SK-N-SH (cell line): ENCODE data around the gene DHRS4. TPM values are rescaled to one million over a fixed set of nuclear protein-coding genes. Genes with fewer than 3 reads are reported as not detected.
"Not testable (repeated sequence)": the region's sequence is repeated elsewhere in the genome, so short reads cannot be mapped to it uniquely, and the experiment has no call there.

ENCODE experiments used
- CTCF ChIA-PET: fragments of 300-600, 350-600 bp; formaldehyde crosslinking; extraction: SDS; loops from one replicate; lab custom pipeline; 2021; lab: Yijun Ruan, JAX
- POLR2A ChIA-PET: fragments of 350-600 bp; sonication (Branson Sonifier 250); formaldehyde crosslinking; extraction: SDS; loops from one replicate; lab custom pipeline; 2020; ENCODE audit warnings: antibody characterized with exemption, inconsistent platforms; lab: Yijun Ruan, JAX
- DNase-seq: peaks from one replicate; pipeline ENCODE4 v3.0.0; 2012
- H2AFZ ChIP-seq: fragments of 200-600 bp; sonication (generic); 2 replicates; pipeline ENCODE4 v1.8.1; 2016; ENCODE audit warnings: antibody characterized with exemption, mild to moderate bottlenecking, low read depth
- H3F3A ChIP-seq: fragments of 200-600 bp; sonication (generic); replicated peaks from 2 replicates; pipeline ENCODE3; 2016; ENCODE audit warnings: antibody characterized with exemption, mild to moderate bottlenecking; ENCODE audit not compliant: insufficient read depth
- H3K27ac ChIP-seq, 2 experiments: fragments of 200-500 bp in 1 of 2; fragments of 200-600 bp in 1 of 2; sonication (Bioruptor generic) in 1 of 2; sonication (generic), shearing (Covaris generic) in 1 of 2; 2 replicates each; pipeline versions ENCODE4 v1.5.1 to v1.6.1; 2014 to 2016; ENCODE audit warnings: low read depth in 2 of 2, inconsistent platforms in 1 of 2, low read length in 1 of 2, mild to moderate bottlenecking in 1 of 2, mixed read lengths in 1 of 2
- H3K27me3 ChIP-seq: fragments of 200-600 bp; sonication (generic), shearing (Covaris generic); 2 replicates; pipeline ENCODE4 v1.6.1; 2016; ENCODE audit warnings: mixed run types; ENCODE audit not compliant: insufficient read depth
- H3K36me3 ChIP-seq, 2 experiments: fragments of 200-500 bp in 1 of 2; fragments of 200-600 bp in 1 of 2; sonication (Bioruptor generic) in 1 of 2; sonication (generic) in 1 of 2; replicated peaks in 1 of 2; 2 replicates each; pipeline versions ENCODE3 to v1.5.1; 2014 to 2016; ENCODE audit warnings: low read length in 1 of 2, mild to moderate bottlenecking in 1 of 2; ENCODE audit not compliant: insufficient read depth in 2 of 2, control insufficient read depth in 1 of 2
- H3K4me1 ChIP-seq, 2 experiments: fragments of 200-500 bp in 1 of 2; fragments of 200-600 bp in 1 of 2; sonication (Bioruptor generic) in 1 of 2; sonication (generic), shearing (Covaris generic) in 1 of 2; 2 replicates each; pipeline versions ENCODE4 v1.5.1 to v1.6.1; 2014 to 2016; ENCODE audit warnings: low read depth in 1 of 2, low read length in 1 of 2, mixed run types in 1 of 2; ENCODE audit not compliant: insufficient read depth in 2 of 2, control insufficient read depth in 1 of 2
- H3K4me2 ChIP-seq: fragments of 200-600 bp; sonication (generic), shearing (Covaris generic); 2 replicates; pipeline ENCODE4 v1.6.1; 2017; ENCODE audit warnings: mixed run types
- H3K4me3 ChIP-seq, 2 experiments: fragments of 200-500 bp in 1 of 2; fragments of 200-600 bp in 1 of 2; sonication (Bioruptor generic) in 1 of 2; sonication (generic), shearing (Covaris generic) in 1 of 2; 2 replicates each; pipeline versions ENCODE4 v1.5.1 to v1.8.1; 2014 to 2016; ENCODE audit warnings: low read depth in 2 of 2, inconsistent platforms in 1 of 2, low read length in 1 of 2, mild to moderate bottlenecking in 1 of 2, mixed read lengths in 1 of 2, moderate library complexity in 1 of 2
- H3K79me2 ChIP-seq: fragments of 200-600 bp; sonication (generic); 2 replicates; pipeline ENCODE4 v1.8.1; 2017; ENCODE audit warnings: mild to moderate bottlenecking; ENCODE audit not compliant: insufficient read depth
- H3K9ac ChIP-seq: fragments of 200-600 bp; sonication (generic); 2 replicates; pipeline ENCODE4 v1.6.1; 2017; ENCODE audit warnings: mixed run types
- H3K9me2 ChIP-seq: fragments of 200-600 bp; sonication (generic); 2 replicates; pipeline ENCODE4 v1.6.1; 2017; ENCODE audit warnings: mixed run types
- H3K9me3 ChIP-seq: fragments of 200-600 bp; sonication (generic); 2 replicates; pipeline ENCODE4 v1.6.1; 2017; ENCODE audit warnings: mixed run types, mild to moderate bottlenecking, moderate library complexity
- H4K20me1 ChIP-seq: fragments of 200-600 bp; sonication (generic); 2 replicates; pipeline ENCODE4 v1.6.1; 2017; ENCODE audit warnings: mild to moderate bottlenecking, mixed run types; ENCODE audit not compliant: insufficient read depth
- WGBS: methylation state at CpG from one replicate; pipeline ENCODE4 v1.1.6; 2017; ENCODE audit warnings: low lambda C conversion rate; 5-methylcytosine and 5-hydroxymethylcytosine counted together
- polyA plus RNA-seq, 3 experiments: library from polyadenylated mRNA; depleted of rRNA; stranded (reverse); fragments of >200 nt; gene quantifications; 2 replicates each; pipeline ENCODE4 v1.2.3, GENCODE V29; 2012

The DHRS4 gene
- polyA plus RNA-seq, 1 of the 3 experiments (the other 2 are of a cell fraction) = 50.5 TPM

GRCh38 chr14:23954965-23955364 is 1.4 kb downstream of the DHRS4 start:
- H3K27me3 ChIP-seq, POLR2A ChIA-PET, H3K4me1 ChIP-seq, H3K9ac ChIP-seq, H3K9me3 ChIP-seq, H3F3A ChIP-seq, H4K20me1 ChIP-seq, DNase-seq, H3K4me3 ChIP-seq, H3K27ac ChIP-seq, H2AFZ ChIP-seq, H3K9me2 ChIP-seq: not testable (repeated sequence)
- Histone ChIP-seq H3K36me3 (peaks cover 0 to 13% of the 10 kb centered on the region in 2 experiments), H3K4me2 (peak overlapping the region; percentile 94; the same call in 1 of the 2 replicates), H3K79me2 (peaks cover 16% of the 10 kb centered on the region; the same call in 1 of the 2 replicates)
- WGBS = 83% methylated on average over 20 of the region's 20 CpGs
- CTCF ChIA-PET = interaction anchor here (0.8 to 1.6 kb wide), 3 partner anchors 44 to 366 kb away, joined by 3 to 5 read pairs (median 3); no protein-coding TSS in a partner anchor

- H3K9me3 ChIP-seq, H2AFZ ChIP-seq, H3K4me2 ChIP-seq, H3K9ac ChIP-seq, DNase-seq, H3F3A ChIP-seq, H3K4me3 ChIP-seq, H4K20me1 ChIP-seq, H3K4me1 ChIP-seq, H3K9me2 ChIP-seq, H3K27me3 ChIP-seq, POLR2A ChIA-PET, H3K27ac ChIP-seq: not testable (repeated sequence)
- Histone ChIP-seq H3K36me3 (peaks cover 0 to 13% of the 10 kb centered on the region in 2 experiments), H3K79me2 (peaks cover 12% of the 10 kb centered on the region; the same call in 1 of the 2 replicates)
- 93% methylated on average over 2 of the region's 2 CpGs for WGBS
- CTCF ChIA-PET = interaction anchor here (1.1 kb wide), 1 partner anchor 154 kb away, joined by 3 read pairs; no protein-coding TSS in a partner anchor
Observed at GRCh38 chr14:23955811-23956210, 2.2 kb downstream of the DHRS4 start.

GRCh38 chr14:23957913-23958569 is 4.5 kb downstream of the DHRS4 start:
- POLR2A ChIA-PET, H3K4me1 ChIP-seq, H3K27me3 ChIP-seq, H3K9me2 ChIP-seq, H2AFZ ChIP-seq, H3K79me2 ChIP-seq, DNase-seq, H3K4me3 ChIP-seq, H3K9me3 ChIP-seq, CTCF ChIA-PET, H3K9ac ChIP-seq, H4K20me1 ChIP-seq, H3K27ac ChIP-seq, H3K4me2 ChIP-seq, H3F3A ChIP-seq: not testable (repeated sequence)
- H3K36me3 ChIP-seq = peaks cover 0 to 13% of the 10 kb centered on the region in 2 experiments
- WGBS = 89% methylated on average over 9 of the region's 9 CpGs

- H3K36me3 ChIP-seq, H3K9ac ChIP-seq, POLR2A ChIA-PET, H3F3A ChIP-seq, H3K27me3 ChIP-seq, H3K4me2 ChIP-seq, H3K79me2 ChIP-seq, H4K20me1 ChIP-seq, DNase-seq, H3K9me3 ChIP-seq, H3K4me1 ChIP-seq, H3K9me2 ChIP-seq, H2AFZ ChIP-seq, H3K4me3 ChIP-seq, CTCF ChIA-PET, H3K27ac ChIP-seq: not testable (repeated sequence)
Observed at GRCh38 chr14:23960899-23961298, 7.3 kb downstream of the DHRS4 start.

- H3F3A ChIP-seq, H3K4me3 ChIP-seq, H3K27ac ChIP-seq, POLR2A ChIA-PET, H4K20me1 ChIP-seq, H3K9me3 ChIP-seq, H3K4me2 ChIP-seq, CTCF ChIA-PET, H3K4me1 ChIP-seq, H3K27me3 ChIP-seq, H3K79me2 ChIP-seq, H2AFZ ChIP-seq, H3K36me3 ChIP-seq, H3K9ac ChIP-seq, H3K9me2 ChIP-seq, DNase-seq: not testable (repeated sequence)
- 100% methylated on average over 1 of the region's 2 CpGs for WGBS
Observed at GRCh38 chr14:23961704-23962103, 8.1 kb downstream of the DHRS4 start.

- POLR2A ChIA-PET = not testable (repeated sequence)
Observed at GRCh38 chr14:23969130-23969480, 15.5 kb downstream of the DHRS4 start.

More at GRCh38 chr14:23969130-23969480, 15.5 kb downstream of the DHRS4 start:
- H4K20me1 ChIP-seq, H3K9ac ChIP-seq, H3K4me2 ChIP-seq, H3K4me1 ChIP-seq, H3K79me2 ChIP-seq, H3K9me3 ChIP-seq, H3K27ac ChIP-seq, H3K36me3 ChIP-seq, H3K27me3 ChIP-seq, H3K4me3 ChIP-seq, H3F3A ChIP-seq, DNase-seq, H2AFZ ChIP-seq, CTCF ChIA-PET, H3K9me2 ChIP-seq: not testable (repeated sequence)
- WGBS = no CpG with 5 or more reads among the region's 9 CpGs
